SKM-1 treated with dmso at 0.1 percent for 144 hours (cell line): ENCODE results near the gene ATF1.
"Not testable (repeated sequence)": the region's sequence is repeated elsewhere in the genome, so short reads cannot be mapped to it uniquely, and the experiment has no call there.

Source experiments
- DNase-seq: peaks from one replicate; lab custom pipeline; 2025; ENCODE audit not compliant: unreplicated experiment; lab: John Stamatoyannopoulos, UW

Gene ATF1

DNA sequence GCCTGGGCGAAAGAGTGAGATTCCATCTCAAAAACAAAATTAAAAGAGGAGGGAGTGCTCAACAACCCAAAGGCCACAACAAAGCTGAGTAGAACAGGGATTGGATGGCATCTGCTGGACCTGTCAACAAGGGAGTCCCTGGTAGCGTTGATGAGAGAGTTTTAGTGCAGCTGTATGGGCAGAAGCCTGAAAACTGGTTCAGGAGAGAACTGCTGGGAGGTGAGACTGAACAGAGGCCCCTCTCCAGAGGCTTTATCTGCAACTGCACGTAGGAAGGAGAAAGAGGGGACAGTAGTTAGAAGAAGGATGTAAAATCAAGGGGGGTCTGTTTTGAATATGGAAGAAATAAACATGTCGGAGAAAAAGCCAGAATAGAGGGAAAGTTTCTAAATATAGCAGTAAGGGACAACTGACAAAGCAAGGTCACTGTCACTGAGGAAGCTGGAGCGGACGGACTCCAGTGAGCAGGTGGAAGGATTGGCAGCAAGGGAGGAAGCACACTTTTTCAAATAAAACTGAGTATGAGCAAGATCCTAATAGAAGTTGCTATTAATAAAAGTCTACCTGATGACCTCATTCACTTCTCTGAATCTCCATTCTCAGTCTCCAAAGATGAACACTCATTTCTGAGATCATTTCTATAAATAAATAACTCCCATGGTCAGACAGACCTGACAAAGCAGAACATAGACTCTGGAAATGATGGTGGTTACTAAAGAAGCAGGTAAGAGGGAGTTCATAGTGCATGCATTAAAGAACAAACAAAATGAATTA is 11.8 kb upstream of the ATF1 start:
- no peak for DNase-seq

DNA sequence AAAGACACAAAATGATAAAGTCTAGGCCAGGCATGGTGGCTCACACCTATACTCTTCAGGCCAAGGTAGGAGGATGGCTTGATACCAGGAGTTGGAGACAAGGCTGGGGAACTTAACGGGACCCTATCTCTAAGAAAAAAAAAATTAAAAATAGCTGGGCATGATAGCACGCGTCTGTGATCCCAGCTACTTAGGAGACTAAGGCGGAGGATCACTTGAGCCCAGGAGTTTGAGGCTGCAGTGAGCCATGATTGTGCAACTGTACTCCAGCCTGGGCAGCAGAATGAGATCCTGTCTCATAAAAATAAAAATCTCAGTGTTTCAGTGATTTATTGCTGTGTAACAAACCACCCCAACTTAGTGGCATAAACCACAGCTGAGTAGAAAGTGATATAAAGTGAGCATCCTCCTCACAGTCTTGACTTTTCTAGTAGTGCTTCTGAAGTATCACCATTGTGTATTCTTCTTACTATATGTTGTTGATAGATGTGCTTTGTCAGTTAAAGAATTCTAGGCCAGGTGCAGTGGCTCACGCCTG is 10.6 kb upstream of the ATF1 start:
- no peak for DNase-seq

DNA sequence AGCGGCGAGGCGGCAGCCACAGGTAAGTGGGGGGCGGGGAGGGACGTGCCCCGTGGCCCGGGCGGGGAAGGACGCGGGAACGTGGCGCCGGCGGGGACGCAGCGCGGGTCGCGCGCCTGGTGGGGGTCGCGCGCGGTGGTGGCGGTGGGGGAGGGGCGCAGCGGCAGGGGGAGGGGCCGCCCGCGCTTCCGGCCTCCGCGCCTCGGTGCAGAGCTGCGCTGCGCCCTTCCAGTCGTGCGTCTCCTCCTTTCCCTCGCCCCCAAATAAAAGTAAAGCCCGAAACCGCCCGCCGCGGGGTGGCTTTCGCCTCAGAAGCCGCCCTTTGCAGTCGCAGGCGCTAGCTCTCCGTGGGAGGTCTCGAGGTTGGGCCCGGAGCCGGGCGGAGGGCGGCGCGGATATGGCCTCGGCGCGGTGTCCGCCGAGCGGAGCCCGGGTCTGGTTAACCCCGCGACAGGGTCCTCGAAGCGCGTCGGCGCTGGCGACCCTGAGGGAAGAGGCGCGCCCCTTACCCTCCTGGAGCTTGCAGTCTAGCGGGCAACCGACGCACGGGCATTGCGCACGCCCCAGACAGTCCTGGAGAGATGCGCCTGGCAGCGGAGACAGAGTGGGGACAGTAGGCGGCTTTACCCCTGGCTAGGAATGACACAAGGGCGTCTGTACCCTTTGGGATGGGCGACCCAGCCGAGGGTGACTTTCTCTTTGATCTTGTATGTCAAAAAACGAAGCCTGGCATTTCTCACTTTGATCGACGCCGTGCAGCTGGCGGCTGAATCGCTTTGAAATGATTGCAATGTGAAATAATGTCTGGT is 589 bp downstream of the ATF1 start:
- no peak for DNase-seq

DNA sequence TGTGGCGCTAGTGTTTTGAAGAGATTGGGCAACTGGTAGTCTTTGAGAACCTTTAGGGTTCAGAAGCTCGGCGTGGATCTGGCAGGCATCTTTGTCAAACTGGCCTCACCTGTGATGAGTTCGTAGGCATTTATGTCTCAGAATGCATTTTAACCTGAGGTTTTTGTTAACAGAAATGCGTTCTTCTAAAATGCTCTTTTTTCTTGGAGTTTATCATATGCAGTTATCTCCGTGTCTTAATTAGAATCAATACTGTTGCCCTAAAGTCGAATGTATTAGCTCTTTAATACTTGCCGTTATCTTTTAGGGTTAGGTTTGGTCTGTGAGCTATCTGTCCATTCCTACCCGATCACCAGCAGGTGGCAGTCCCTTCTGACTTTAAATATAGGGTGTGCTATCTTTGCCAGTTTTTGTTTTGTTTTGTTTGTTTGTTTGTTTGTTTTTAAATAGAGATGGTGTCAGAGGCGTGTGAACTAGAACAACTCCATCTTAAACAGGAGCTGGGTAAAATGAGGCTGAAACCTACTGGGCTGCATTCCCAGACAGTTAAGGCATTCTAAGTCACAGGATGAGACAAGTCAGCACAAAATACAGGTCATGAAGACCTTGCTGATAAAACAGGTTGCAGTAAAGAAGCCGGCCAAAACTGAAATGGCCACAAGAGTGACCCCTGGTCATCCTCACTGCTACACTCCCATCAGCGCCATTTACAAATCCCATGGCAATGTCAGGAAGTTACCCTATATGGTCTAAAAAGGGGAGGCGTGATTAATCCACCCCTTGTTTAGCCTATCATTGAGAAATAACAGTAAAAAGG is 1.4 kb downstream of the ATF1 start:
- no peak for DNase-seq

DNA sequence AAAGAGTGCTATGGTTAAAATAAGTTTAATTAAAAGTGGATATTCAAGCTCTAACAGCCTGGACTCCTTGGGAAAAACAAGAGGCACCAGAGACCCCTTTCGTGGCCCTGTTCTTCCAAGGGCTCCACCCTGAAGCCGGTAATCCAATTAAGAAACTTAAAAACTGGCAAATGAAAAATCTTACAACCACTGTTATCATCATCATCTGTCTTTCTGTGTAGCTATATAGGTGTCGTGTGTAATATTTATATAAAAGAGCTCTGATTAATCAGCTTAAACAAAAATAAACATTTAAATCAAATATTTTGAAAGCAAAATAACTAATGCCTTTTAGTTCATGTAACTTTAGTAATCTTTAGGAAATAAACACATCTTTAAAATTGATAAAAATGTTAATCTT is 4.5 kb downstream of the ATF1 start:
- no peak for DNase-seq

DNA sequence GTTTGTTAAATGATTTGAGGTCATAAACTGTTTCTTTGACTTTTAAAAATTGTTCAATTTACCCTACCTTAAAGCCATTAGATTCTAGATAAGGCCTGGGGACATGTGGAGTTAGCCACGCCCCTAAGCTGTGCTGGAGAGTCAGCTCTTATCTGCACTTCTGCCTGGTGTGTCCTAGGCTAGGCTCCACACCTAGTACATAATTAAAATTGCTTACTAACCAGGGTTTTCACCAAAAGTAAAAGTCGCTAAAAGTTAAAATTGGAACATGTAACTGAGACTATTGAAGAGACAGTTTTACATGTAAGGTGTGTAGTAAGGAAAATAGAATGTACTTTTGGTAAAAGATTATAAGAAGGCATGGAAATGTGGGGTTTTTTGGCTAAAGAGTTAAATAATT is 4.9 kb downstream of the ATF1 start:
- DNase-seq = not testable (repeated sequence)

DNA sequence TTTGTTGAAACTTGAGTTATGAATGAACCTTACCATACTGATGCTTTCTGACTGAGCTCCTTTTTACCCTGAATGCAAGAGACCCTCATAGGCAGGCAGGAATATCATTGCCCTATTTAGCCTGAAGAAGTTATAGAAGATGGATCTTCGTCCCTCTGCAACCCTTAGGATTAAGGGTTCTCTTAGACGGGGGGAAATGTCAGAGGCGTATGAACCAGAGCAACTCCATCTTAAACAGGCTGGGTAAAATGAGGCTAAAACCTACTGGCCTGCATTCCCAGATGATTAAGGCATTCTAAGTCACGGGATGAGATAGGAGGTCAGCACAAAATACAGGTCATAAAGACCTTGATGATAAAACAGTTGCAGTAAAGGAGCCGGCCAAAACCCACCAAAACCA is 7.5 kb downstream of the ATF1 start:
- no peak for DNase-seq

DNA sequence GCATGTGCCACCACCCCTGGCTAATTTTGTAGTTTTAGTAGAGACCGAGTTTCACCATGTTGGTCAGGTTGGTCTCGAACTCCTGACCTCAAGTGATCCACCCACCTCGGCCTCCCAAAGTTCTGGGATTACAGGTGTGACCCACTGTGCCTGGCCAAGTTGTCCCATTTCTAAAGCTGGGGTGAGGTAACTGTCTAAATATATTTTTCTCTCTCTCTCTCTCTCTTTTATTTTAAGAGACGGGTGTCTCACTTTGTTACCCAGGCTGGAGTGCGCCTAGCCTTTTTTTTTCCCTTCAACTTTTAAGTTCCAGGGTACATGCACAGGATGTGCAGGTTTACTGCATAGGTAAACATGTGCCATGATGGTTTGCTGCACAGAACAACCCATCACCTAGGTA is 8.6 kb downstream of the ATF1 start:
- no peak for DNase-seq

DNA sequence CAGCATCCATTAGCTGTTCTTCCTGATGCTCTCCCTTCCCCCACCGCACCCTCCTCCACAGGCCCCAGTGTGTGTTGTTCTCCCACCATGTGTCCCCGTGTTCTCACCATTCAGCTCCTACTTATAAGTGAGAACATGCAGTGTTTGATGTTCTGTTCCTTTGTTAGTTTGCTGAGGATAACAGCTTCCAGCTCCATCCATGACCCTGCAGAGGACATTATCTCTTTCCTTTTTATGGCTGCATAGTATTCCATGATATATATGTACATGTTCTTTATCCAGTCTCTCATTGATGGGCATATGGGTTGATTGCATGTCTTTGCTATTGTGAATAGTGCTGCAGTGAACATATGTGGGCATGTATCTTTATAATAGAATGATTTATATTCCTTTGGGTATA is 9.0 kb downstream of the ATF1 start:
- DNase-seq = no peak

DNA sequence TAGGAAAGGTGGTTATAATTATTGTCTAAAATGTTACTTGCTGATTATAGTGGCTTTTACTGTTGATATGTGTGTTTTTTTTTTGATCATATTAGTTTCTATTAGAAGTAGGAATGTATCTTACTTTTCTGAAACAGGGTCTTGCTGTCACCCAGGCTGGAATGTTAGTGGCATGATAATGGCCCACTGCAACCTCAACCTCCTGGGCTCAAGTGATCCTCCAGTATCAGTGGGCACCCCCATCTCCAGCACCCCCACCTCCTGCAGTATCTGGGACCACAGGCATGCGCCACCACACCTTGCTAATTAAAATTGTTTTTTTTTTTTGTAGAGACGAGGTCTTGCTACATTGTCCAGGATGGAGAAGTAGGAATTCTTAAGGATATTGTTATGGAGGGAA is 11.3 kb downstream of the ATF1 start:
- DNase-seq = no peak

DNA sequence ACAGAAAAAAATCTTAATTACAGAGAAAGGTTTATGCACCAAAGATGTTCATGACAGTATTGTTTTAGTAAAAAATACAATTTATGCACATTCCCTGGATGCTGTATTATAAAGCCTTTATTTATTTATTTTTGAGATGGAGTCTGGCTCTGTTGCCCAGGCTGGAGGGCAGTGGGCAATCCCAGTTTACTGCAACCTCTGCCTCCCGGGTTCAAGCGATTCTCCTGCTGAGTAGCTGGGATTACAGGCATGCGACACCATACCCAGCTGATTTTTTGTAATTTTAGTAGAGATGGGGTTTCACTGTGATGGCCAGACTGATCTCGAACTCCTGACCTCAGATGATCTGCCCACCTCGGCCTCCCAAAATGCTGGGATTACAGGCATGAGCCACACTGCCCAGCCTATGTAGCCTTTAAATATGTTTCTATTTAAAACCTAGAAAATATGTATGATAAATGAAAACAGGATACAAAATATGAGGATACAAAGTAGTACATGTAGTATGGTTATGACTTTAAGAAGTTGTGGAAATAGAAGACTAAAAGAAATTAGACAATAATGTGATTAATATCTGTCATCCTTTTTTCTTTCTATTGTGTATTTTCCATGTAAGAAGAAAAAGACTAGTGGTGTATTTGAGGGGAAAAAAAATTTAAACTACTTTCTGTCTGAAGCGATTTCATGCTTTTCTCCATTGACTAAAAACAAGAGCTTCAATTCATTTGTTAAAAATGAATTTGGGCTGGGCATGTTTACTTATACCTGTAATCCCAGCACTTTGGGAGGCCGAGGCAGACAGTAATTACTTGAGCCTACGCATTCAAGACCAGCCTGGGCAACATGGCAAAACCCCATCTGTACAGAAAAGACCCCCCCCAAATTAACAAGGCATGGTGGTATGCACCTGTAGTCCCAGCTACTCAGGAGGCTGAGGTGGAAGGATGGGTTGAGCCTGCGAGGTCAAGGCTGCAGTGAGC is 13.1 kb downstream of the ATF1 start:
- DNase-seq = no peak

DNA sequence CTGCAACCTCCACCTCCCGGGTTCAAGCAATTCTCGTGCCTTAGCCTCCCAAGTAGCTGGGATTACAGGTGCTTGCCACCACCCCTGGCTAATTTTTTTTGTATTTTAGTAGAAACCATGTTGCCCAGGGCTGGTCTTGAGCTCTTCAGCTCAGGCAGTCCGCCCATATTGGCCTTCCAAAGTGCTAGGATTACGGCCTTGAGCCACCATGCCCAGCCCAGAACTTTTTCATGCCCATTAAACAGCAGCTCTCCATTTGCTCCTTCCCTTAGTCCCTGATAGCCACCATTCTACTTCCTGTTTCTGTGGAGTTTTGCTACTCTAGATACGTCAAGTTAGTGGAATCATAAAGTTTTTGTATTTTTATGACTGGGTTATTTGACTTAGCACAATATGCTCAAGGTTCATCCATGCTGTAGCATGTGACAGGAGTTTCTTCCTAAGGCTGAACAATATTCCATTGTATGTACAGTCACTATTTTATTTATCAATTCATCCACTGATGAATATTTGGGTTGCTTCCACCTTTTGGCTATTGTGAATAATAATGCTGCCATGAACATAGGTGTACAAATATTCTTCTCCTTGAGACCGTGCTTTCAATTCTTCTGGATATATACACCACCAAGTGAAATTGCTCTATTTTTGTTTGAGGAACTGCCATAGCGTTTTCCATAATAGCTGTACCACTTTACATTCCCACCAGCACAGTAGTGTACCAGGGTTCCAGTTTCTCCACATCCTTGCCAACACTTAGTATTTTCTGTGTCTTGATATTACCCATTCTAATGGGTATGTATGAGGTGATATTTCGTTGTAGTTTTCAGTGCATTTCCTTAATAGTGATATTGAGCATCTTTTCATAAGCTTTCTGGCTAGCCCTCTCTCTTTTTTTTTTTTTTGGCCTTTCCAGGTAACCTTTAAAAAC is 15.0 kb downstream of the ATF1 start:
- no peak for DNase-seq

DNA sequence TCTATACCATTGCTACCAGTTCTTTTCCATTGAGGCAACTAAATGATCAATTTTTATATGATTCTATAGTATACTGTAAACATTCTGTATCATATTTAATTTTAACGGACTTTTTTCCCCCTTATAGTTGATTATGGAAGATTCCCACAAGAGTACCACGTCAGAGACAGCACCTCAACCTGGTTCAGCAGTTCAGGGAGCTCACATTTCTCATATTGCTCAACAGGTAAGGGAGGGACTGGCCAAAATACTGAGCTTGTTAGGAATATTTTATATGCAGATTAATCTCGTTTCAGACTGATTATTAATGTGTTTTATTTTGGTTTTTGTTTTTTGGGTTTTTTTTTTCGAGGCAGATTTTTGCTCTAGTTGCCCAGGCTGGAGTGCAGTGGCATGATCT is 16.1 kb downstream of the ATF1 start:
- DNase-seq = no peak

DNA sequence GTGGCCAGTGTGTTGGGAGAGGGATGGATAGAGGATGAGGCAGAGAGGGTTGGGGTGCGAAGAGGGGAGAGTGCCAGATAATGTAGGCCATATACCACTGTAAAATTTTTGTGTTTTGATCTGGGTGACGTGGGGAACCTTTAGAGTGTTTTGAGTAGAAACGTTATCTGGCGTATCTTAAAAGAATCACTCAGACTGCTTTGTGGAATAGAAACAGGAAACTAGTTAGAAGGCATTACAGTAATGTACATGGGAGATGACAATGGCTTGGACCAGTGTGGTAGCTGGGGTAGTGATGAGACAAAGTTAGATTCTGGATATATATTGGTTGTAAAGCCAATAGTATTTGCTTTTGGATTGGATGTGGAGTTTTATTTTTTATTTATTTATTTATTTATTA is 20.6 kb downstream of the ATF1 start:
- no peak for DNase-seq

DNA sequence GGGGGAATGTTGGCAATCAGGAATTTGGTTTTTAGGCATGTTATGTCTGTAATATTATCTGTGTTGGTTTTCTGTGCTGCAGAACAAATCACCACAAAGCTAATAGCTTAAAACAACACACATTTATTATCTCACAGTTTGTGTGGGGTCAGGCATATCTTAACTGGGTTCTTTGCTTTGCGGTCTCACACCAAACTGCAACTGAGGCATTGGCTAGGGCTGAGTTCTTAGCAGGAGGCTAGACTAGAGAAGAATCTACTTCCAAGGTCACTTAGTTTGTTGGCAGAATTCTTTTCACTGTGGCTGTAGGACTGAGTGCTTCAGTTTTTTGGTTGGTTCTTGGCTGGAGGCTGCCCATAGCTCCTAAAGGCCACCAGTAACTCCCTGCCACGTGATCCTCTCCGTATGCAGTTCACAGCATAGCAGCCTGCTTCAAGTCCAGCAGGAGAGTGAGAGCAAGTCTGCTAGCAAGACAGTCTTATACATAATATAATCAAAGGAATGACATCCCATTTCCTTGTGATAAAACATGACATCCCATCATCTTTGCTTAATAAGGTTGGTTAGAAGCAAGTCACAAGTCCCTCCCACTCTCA is 21.6 kb downstream of the ATF1 start:
- DNase-seq = no peak

DNA sequence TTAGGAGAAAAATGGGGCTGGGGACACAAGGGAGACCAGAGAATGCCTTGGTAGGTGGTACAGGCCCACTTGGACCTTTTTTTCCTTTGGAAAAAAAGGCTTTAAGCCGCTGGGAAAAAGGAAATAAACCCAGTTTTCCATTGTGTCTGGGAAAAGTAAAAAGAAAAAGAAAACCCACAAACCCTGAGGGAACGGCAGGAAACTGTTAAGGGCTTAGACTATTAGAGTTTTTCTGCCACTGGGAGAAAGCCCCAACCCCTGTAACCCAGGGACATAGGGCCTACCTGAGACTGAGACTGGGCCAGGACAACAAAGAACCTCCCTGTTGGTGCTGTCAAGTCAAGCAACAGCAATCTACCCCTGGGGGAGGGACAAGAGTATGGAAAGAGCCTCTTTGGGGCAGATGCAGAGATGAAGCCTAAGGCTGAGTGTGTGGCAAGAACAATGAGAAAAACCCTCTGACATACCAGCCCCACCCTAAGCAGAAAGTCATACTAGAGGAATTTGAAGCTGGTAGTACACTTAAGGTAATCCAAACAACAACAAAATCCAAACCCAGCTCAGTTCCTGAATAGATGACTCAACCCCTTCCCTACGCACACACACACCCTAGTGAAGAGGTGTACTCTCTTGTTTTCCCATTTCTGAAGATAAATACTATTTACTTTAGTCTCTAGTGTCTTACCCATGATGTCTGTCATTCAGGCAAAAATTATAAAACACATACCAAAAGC is 22.8 kb downstream of the ATF1 start:
- no peak for DNase-seq

DNA sequence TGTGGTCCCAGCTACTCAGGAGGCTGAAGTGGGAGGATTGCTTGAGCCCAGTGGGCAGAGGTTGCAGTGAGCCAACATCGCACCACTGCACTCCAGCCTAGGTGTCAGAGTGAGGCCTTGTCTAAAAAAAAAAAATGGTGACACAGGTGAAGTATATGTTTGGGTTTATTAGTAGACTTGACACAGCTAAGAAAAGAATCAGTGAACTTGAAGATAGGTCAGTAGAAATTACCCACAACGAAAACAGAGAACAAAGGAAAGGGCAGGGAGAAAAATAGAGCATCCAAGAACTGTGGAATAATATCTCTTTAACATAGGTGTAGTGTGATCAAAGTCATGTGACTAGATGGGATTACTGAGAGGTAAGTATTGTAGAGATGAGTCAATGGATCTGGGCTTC is 23.7 kb downstream of the ATF1 start:
- no peak for DNase-seq

DNA sequence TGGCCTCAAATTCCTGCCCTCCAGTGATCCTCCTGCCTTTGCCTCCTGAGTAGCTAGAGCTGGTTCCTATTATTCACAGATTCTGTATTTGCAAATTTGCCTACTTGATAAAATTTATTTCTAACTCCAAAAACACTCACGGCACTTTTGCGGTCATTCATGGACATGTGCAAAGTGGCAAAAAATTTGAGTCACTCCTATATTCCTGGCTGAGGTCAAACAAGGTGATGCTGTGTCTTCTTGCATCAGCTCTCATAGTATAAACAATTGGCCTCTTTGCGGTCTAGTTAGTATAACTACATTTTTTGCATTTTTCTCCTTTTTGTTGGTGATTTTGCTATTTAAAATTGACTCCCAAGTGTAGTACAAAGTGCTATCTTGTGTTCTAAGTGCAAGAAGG is 24.7 kb downstream of the ATF1 start:
- DNase-seq = no peak
